GM23338 (cell line): Measurements from ENCODE around the gene APMAP. TPM values are rescaled to one million over a fixed set of nuclear protein-coding genes. Genes with fewer than 3 reads are reported as not detected.

Source experiments
- ATAC-seq: fragments of 200-7000 bp; cut with Tn5 transposase; 3 replicates; pipeline ENCODE4 v1.9.1; 2020
- DNase-seq: peaks from one replicate; pipeline ENCODE4 v3.0.0-alpha.2; 2015; ENCODE audit warnings: low spot score
- H2AFZ ChIP-seq: fragments of 200-600 bp; sonication (generic); 2 replicates; pipeline ENCODE4 v1.8.0; 2016; ENCODE audit warnings: antibody characterized with exemption, mild to moderate bottlenecking, moderate library complexity
- H3F3A ChIP-seq: fragments of 200-600 bp; sonication (generic); replicated peaks from 2 replicates; pipeline ENCODE4 v1.8.0; 2017; ENCODE audit warnings: antibody characterized with exemption, mixed run types, low read depth
- H3K27ac ChIP-seq: fragments of 200-600 bp; sonication (generic); 2 replicates; pipeline ENCODE4 v1.6.1; 2016; ENCODE audit warnings: low read depth
- H3K27me3 ChIP-seq: fragments of 200-600 bp; sonication (generic); 2 replicates; pipeline ENCODE4 v1.8.0; 2016; ENCODE audit warnings: mild to moderate bottlenecking, mixed run types, moderate library complexity; ENCODE audit not compliant: insufficient read depth
- H3K36me3 ChIP-seq: fragments of 200-600 bp; sonication (generic); 2 replicates; pipeline ENCODE4 v1.8.0; 2016; ENCODE audit warnings: mild to moderate bottlenecking; ENCODE audit not compliant: insufficient read depth
- H3K4me1 ChIP-seq: fragments of 200-600 bp; sonication (generic); 2 replicates; pipeline ENCODE4 v1.8.0; 2016; ENCODE audit warnings: mild to moderate bottlenecking, moderate library complexity; ENCODE audit not compliant: insufficient read depth
- H3K4me2 ChIP-seq: fragments of 200-600 bp; sonication (generic); 2 replicates; pipeline ENCODE4 v1.7.1; 2017; ENCODE audit warnings: mixed run types
- H3K4me3 ChIP-seq: fragments of 200-600 bp; sonication (generic); 2 replicates; pipeline ENCODE4 v1.6.1; 2016; ENCODE audit warnings: mixed run types
- H3K79me2 ChIP-seq: fragments of 200-600 bp; sonication (generic); replicated peaks from 2 replicates; pipeline ENCODE4 v1.8.0; 2017; ENCODE audit warnings: mild to moderate bottlenecking; ENCODE audit not compliant: insufficient read depth
- H3K9me2 ChIP-seq: fragments of 200-600 bp; sonication (generic); 2 replicates; pipeline ENCODE4 v1.8.0; 2017; ENCODE audit not compliant: insufficient read depth
- H4K20me1 ChIP-seq: fragments of 200-600 bp; sonication (generic); replicated peaks from 2 replicates; pipeline ENCODE4 v1.8.0; 2017; ENCODE audit warnings: mild to moderate bottlenecking; ENCODE audit not compliant: insufficient read depth
- H3K27ac Mint-ChIP-seq: 2 replicates; pipeline ENCODE4 v1.8.0; 2020; ENCODE audit warnings: inconsistent platforms, mild to moderate bottlenecking, moderate library complexity, mixed read lengths
- H3K27me3 Mint-ChIP-seq: 3 replicates; pipeline ENCODE4 v1.8.0; 2022; ENCODE audit warnings: low read depth, mild to moderate bottlenecking, moderate library complexity, mixed read lengths, inconsistent platforms; ENCODE audit not compliant: insufficient read depth, poor library complexity
- H3K36me3 Mint-ChIP-seq: 3 replicates; pipeline ENCODE4 v1.8.0; 2021; ENCODE audit warnings: low read depth, mild to moderate bottlenecking, inconsistent platforms, moderate library complexity, mixed read lengths
- H3K4me1 Mint-ChIP-seq: 3 replicates; pipeline ENCODE4 v1.8.0; 2020; ENCODE audit warnings: mild to moderate bottlenecking, inconsistent platforms, mixed read lengths
- H3K4me3 Mint-ChIP-seq: 3 replicates; pipeline ENCODE4 v1.8.0; 2021; ENCODE audit warnings: moderate library complexity, mild to moderate bottlenecking, inconsistent platforms, mixed read lengths
- H3K9me3 Mint-ChIP-seq: 3 replicates; pipeline ENCODE4 v1.8.0; 2020; ENCODE audit warnings: moderate library complexity, mild to moderate bottlenecking, inconsistent platforms, mixed read lengths
- CREB1 ChIP-seq: fragments of 250-450 bp; sonication (Bioruptor Pico); IDR thresholded peaks from 2 replicates; pipeline ENCODE4 v1.5.0; 2020; ENCODE audit warnings: low read depth, mild to moderate bottlenecking, moderate library complexity
- ZNF114 ChIP-seq: fragments of 250-450 bp; sonication (Bioruptor Pico); IDR thresholded peaks from 2 replicates; pipeline ENCODE4 v1.5.0; 2020; ENCODE audit warnings: mild to moderate bottlenecking, moderate library complexity
- ZNF331 ChIP-seq: fragments of 250-450 bp; sonication (Bioruptor Pico); IDR thresholded peaks from 2 replicates; pipeline ENCODE4 v1.5.0; 2020; ENCODE audit warnings: low read depth, mild to moderate bottlenecking, moderate library complexity
- polyA plus RNA-seq: library from polyadenylated mRNA; unstranded; fragments of >200 nt; fragmentation: Nextera tagmentation; extraction: Ambion mirVana; gene quantifications from 2 replicates; pipeline ENCODE4 v1.2.1, GENCODE V29; 2016
- total RNA-seq: library from RNA; depleted of rRNA; stranded (reverse); fragments of >200 nt; shearing (Covaris generic); gene quantifications from 2 replicates; pipeline ENCODE4 v1.2.3, GENCODE V29; 2014
- TF ChIP-seq, protein P1 (sequence below): fragments of 250-450 bp; sonication (Bioruptor Pico); IDR thresholded peaks from 2 replicates; pipeline ENCODE4 v1.5.0; 2020; ENCODE audit warnings: mild to moderate bottlenecking, moderate library complexity
- TF ChIP-seq, protein P2 (sequence below), 2 experiments: fragments of 200-600 bp in 1 of 2; sonication (generic) in 1 of 2; conservative IDR thresholded peaks; 2 replicates each; pipeline versions ENCODE4 v1.5.1 to v1.6.1; 2016 to 2017; ENCODE audit warnings: antibody characterized with exemption in 2 of 2, low read depth in 2 of 2, mild to moderate bottlenecking in 2 of 2, moderate library complexity in 1 of 2

The APMAP gene
- total and polyA plus RNA-seq, 2 experiments from 2014 or later: 31.7 to 72.3 TPM

DNA sequence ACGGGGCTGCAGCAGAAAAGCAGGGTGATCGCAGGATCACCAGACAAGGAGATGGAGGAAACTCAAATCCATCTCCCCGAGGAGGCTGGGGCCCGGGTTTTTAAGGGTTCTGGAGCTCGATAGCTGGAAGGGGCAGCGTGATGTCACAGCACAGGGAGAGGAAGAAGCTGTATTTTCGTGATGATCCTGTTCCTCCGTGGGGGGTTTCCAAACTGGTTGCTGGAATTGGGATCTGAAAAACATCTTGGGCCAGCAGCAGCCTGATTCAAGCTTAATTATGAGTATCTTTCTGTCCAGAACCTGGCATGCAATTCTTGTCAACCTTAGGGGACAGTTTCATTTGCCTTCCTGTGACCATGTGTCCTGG is 39.4 kb downstream of the APMAP start (continued):
- TF ChIP-seq, protein P1, sequence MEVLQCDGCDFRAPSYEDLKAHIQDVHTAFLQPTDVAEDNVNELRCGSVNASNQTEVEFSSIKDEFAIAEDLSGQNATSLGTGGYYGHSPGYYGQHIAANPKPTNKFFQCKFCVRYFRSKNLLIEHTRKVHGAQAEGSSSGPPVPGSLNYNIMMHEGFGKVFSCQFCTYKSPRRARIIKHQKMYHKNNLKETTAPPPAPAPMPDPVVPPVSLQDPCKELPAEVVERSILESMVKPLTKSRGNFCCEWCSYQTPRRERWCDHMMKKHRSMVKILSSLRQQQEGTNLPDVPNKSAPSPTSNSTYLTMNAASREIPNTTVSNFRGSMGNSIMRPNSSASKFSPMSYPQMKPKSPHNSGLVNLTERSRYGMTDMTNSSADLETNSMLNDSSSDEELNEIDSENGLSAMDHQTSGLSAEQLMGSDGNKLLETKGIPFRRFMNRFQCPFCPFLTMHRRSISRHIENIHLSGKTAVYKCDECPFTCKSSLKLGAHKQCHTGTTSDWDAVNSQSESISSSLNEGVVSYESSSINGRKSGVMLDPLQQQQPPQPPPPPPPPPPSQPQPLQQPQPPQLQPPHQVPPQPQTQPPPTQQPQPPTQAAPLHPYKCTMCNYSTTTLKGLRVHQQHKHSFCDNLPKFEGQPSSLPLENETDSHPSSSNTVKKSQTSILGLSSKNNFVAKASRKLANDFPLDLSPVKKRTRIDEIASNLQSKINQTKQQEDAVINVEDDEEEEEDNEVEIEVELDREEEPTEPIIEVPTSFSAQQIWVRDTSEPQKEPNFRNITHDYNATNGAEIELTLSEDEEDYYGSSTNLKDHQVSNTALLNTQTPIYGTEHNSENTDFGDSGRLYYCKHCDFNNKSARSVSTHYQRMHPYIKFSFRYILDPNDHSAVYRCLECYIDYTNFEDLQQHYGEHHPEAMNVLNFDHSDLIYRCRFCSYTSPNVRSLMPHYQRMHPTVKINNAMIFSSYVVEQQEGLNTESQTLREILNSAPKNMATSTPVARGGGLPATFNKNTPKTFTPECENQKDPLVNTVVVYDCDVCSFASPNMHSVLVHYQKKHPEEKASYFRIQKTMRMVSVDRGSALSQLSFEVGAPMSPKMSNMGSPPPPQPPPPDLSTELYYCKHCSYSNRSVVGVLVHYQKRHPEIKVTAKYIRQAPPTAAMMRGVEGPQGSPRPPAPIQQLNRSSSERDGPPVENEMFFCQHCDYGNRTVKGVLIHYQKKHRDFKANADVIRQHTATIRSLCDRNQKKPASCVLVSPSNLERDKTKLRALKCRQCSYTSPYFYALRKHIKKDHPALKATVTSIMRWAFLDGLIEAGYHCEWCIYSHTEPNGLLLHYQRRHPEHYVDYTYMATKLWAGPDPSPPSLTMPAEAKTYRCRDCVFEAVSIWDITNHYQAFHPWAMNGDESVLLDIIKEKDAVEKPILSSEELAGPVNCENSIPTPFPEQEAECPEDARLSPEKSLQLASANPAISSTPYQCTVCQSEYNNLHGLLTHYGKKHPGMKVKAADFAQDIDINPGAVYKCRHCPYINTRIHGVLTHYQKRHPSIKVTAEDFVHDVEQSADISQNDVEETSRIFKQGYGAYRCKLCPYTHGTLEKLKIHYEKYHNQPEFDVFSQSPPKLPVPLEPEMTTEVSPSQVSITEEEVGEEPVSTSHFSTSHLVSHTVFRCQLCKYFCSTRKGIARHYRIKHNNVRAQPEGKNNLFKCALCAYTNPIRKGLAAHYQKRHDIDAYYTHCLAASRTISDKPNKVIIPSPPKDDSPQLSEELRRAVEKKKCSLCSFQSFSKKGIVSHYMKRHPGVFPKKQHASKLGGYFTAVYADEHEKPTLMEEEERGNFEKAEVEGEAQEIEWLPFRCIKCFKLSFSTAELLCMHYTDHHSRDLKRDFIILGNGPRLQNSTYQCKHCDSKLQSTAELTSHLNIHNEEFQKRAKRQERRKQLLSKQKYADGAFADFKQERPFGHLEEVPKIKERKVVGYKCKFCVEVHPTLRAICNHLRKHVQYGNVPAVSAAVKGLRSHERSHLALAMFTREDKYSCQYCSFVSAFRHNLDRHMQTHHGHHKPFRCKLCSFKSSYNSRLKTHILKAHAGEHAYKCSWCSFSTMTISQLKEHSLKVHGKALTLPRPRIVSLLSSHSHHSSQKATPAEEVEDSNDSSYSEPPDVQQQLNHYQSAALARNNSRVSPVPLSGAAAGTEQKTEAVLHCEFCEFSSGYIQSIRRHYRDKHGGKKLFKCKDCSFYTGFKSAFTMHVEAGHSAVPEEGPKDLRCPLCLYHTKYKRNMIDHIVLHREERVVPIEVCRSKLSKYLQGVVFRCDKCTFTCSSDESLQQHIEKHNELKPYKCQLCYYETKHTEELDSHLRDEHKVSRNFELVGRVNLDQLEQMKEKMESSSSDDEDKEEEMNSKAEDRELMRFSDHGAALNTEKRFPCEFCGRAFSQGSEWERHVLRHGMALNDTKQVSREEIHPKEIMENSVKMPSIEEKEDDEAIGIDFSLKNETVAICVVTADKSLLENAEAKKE: no peak

DNA sequence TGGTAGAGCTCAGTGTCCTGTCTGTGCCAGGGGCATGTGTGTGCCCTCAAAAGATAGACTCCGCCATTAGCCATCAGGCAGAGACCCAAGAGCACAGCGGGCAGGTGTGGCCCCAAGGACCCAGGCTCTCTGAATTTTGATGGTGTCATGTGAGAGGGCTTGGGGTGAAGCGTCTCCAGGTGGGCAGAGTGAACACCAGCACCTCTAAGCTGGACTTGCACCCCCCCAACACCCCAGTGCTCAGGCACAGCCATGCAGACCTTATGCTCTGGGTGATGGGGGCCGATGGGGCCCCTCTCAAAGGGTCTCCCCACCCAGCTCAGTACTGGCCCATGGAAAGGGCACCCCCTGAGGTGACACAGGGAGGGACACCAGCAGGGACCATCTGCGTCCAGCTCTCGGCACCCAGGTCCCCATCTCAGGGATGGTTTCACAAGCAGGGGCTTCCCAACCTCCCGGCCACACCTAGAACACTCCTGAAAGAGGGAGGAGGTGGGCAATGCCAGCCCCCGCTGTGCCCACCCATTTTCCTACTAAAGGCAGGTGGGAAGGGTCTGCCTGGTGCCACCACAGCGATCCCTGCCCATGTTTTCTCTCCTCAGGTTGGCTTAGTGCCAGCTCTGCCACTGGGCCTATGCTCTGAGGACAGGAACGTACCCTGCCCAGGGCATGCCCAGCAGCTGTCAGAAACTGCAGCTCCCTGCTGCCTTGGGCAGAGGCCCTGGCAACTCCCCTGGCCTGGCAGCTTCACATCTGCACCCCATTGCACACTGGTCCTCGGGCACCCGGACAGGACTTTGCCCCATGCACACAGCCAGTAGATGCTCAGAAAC is 40.0 kb downstream of the APMAP start:
- peaks cover 8% of the 10 kb centered on the region for H3K27me3 Mint-ChIP-seq
- DNase-seq: no peak
- H3K4me1 ChIP-seq: no peaks in the 10 kb centered on the region
- H3K4me1 Mint-ChIP-seq: peaks cover 9% of the 10 kb centered on the region; the same call in 2 of the 3 replicates
- peaks cover 5% of the 10 kb centered on the region for H3K9me3 Mint-ChIP-seq
- no peaks in the 10 kb centered on the region for H4K20me1 ChIP-seq
- H3K79me2 ChIP-seq: no peaks in the 10 kb centered on the region
- H3F3A ChIP-seq: no peaks in the 10 kb centered on the region
- H3K36me3 ChIP-seq: no peaks in the 10 kb centered on the region
- no peak overlapping the region for H3K4me2 ChIP-seq
- H3K27me3 ChIP-seq: no peaks in the 10 kb centered on the region
- no peak overlapping the region for H3K4me3 Mint-ChIP-seq
- ATAC-seq: no peak
- H3K27ac ChIP-seq: no peak overlapping the region
- no peak overlapping the region for H2AFZ ChIP-seq
- peaks cover 3% of the 10 kb centered on the region; the same call in 1 of the 3 replicates for H3K36me3 Mint-ChIP-seq
- H3K9me2 ChIP-seq: no peaks in the 10 kb centered on the region
- H3K27ac Mint-ChIP-seq: no peak overlapping the region
- no peak overlapping the region for H3K4me3 ChIP-seq
- TF ChIP-seq ZNF114 (CRISPR knock-in tag) (no peak), CREB1 (CRISPR knock-in tag) (no peak), ZNF331 (CRISPR knock-in tag) (no peak)
- TF ChIP-seq, protein P2, sequence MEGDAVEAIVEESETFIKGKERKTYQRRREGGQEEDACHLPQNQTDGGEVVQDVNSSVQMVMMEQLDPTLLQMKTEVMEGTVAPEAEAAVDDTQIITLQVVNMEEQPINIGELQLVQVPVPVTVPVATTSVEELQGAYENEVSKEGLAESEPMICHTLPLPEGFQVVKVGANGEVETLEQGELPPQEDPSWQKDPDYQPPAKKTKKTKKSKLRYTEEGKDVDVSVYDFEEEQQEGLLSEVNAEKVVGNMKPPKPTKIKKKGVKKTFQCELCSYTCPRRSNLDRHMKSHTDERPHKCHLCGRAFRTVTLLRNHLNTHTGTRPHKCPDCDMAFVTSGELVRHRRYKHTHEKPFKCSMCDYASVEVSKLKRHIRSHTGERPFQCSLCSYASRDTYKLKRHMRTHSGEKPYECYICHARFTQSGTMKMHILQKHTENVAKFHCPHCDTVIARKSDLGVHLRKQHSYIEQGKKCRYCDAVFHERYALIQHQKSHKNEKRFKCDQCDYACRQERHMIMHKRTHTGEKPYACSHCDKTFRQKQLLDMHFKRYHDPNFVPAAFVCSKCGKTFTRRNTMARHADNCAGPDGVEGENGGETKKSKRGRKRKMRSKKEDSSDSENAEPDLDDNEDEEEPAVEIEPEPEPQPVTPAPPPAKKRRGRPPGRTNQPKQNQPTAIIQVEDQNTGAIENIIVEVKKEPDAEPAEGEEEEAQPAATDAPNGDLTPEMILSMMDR (conservative IDR thresholded peaks at IDR 0.05; ENCODE audit: low read depth in 2 of 2): 0 out of 4 replicates have a peak, but pooled peaks of 1 of the 2 experiments have one; percentile 9
- TF ChIP-seq, protein P1: no peak
